Neural cell (in vitro differentiated cells): ENCODE measurements around the gene MLX. TPM values are rescaled to one million over a fixed set of nuclear protein-coding genes. Genes with fewer than 3 reads are reported as not detected.

ENCODE experiments used
- H2AFZ ChIP-seq: fragments of 200-600, 300-800 bp; sonication (generic), shearing (Covaris generic); 2 replicates; pipeline ENCODE4 v1.6.0; 2014; ENCODE audit warnings: low read depth, mild to moderate bottlenecking, antibody characterized with exemption, low read length, moderate library complexity
- H3F3A ChIP-seq: fragments of 200-600 bp; shearing (Covaris generic); 2 replicates; pipeline ENCODE4 v1.6.1; 2016; ENCODE audit warnings: mild to moderate bottlenecking, moderate library complexity, mixed read lengths, antibody characterized with exemption, low read length; ENCODE audit not compliant: insufficient read depth, poor library complexity, severe bottlenecking
- H3K27ac ChIP-seq: fragments of 200-600, 300-800 bp; sonication (generic), shearing (Covaris generic); 2 replicates; pipeline ENCODE4 v1.5.1; 2014; ENCODE audit warnings: mild to moderate bottlenecking, low read length, moderate library complexity
- H3K27me3 ChIP-seq: fragments of 300-800, 200-600 bp; sonication (generic), shearing (Covaris generic); 2 replicates; pipeline ENCODE4 v1.6.0; 2014; ENCODE audit warnings: mild to moderate bottlenecking, low read depth, low read length, moderate library complexity; ENCODE audit not compliant: insufficient read depth
- H3K36me3 ChIP-seq: fragments of 300-800, 200-600 bp; sonication (generic), shearing (Covaris generic); 2 replicates; pipeline ENCODE4 v1.5.1; 2014; ENCODE audit warnings: mild to moderate bottlenecking, antibody characterized with exemption, low read length, moderate library complexity; ENCODE audit not compliant: insufficient read depth
- H3K4me2 ChIP-seq: fragments of 300-800, 200-600 bp; sonication (generic), shearing (Covaris generic); 2 replicates; pipeline ENCODE4 v1.6.0; 2014; ENCODE audit warnings: mild to moderate bottlenecking, low read length
- H3K4me3 ChIP-seq: fragments of 300-800, 200-600 bp; sonication (generic), shearing (Covaris generic); 2 replicates; pipeline ENCODE4 v1.5.1; 2014; ENCODE audit warnings: mild to moderate bottlenecking, low read length, moderate library complexity
- H3K79me2 ChIP-seq: fragments of 200-600 bp; shearing (Covaris generic); replicated peaks from 2 replicates; pipeline ENCODE4 v1.6.0; 2014; ENCODE audit warnings: mild to moderate bottlenecking, low read length, moderate library complexity; ENCODE audit not compliant: insufficient read depth
- H3K9ac ChIP-seq: fragments of 300-800, 200-600 bp; sonication (generic), shearing (Covaris generic); 2 replicates; pipeline ENCODE4 v1.6.1; 2016; ENCODE audit warnings: mild to moderate bottlenecking, low read length, mixed read lengths
- H3K9me2 ChIP-seq: fragments of 200-600 bp; shearing (Covaris generic); 2 replicates; pipeline ENCODE4 v1.6.1; 2016; ENCODE audit warnings: mild to moderate bottlenecking, low read length, mixed read lengths; ENCODE audit not compliant: insufficient read depth
- H3K9me3 ChIP-seq: fragments of 200-600, 300-800 bp; sonication (generic), shearing (Covaris generic); 2 replicates; pipeline ENCODE4 v1.6.1; 2016; ENCODE audit warnings: mild to moderate bottlenecking, mixed run types, low read length, moderate library complexity, mixed read lengths
- H4K20me1 ChIP-seq: fragments of 200-600 bp; shearing (Covaris generic); 2 replicates; pipeline ENCODE4 v1.6.1; 2016; ENCODE audit warnings: mild to moderate bottlenecking, mixed run types; ENCODE audit not compliant: insufficient read depth
- CTCF ChIP-seq: fragments of 450-650 bp; IDR thresholded peaks from 2 replicates; pipeline ENCODE4 v1.5.1; 2014; ENCODE audit warnings: antibody characterized with exemption, mild to moderate bottlenecking, moderate library complexity; ENCODE audit not compliant: poor library complexity, severe bottlenecking
- EP300 ChIP-seq: fragments of 450-650 bp; conservative IDR thresholded peaks from 2 replicates; pipeline ENCODE4 v1.6.1; 2014; ENCODE audit warnings: antibody characterized with exemption, mild to moderate bottlenecking, moderate library complexity; ENCODE audit not compliant: poor library complexity, severe bottlenecking
- EZH2 ChIP-seq: fragments of 200-600, 300-800 bp; shearing (Covaris generic), sonication (generic); IDR thresholded peaks from 2 replicates; pipeline ENCODE4 v1.6.1; 2014; ENCODE audit warnings: antibody characterized with exemption, low read length, borderline replicate concordance, mild to moderate bottlenecking; ENCODE audit not compliant: insufficient read depth, poor library complexity, severe bottlenecking
- MXI1 ChIP-seq: fragments of 450-650 bp; conservative IDR thresholded peaks from 2 replicates; pipeline ENCODE4 v1.6.1; 2014; ENCODE audit warnings: antibody characterized with exemption, mild to moderate bottlenecking; ENCODE audit not compliant: poor library complexity, severe bottlenecking
- POLR2AphosphoS5 ChIP-seq: IDR thresholded peaks from 2 replicates; pipeline ENCODE4 v1.6.1; 2012
- RAD21 ChIP-seq: fragments of 450-650 bp; conservative IDR thresholded peaks from 2 replicates; pipeline ENCODE4 v1.6.1; 2014; ENCODE audit warnings: antibody characterized with exemption, mild to moderate bottlenecking, moderate library complexity
- REST ChIP-seq: IDR thresholded peaks from 2 replicates; pipeline ENCODE4 v1.6.1; 2012; ENCODE audit warnings: borderline replicate concordance
- SMC3 ChIP-seq: fragments of 450-650 bp; conservative IDR thresholded peaks from 2 replicates; pipeline ENCODE4 v1.6.1; 2014; ENCODE audit warnings: antibody characterized with exemption, mild to moderate bottlenecking, moderate library complexity; ENCODE audit not compliant: poor library complexity
- TAF1 ChIP-seq: IDR thresholded peaks from 2 replicates; pipeline ENCODE4 v1.6.1; 2012; ENCODE audit warnings: low read depth
- polyA plus RNA-seq: library from polyadenylated mRNA; depleted of rRNA; stranded (reverse); fragments of >200 nt; gene quantifications from 2 replicates; pipeline ENCODE4 v1.2.3, GENCODE V29; 2014

MLX gene
- polyA plus RNA-seq, 1 donor from 2014 or later: 47.2 TPM

DNA sequence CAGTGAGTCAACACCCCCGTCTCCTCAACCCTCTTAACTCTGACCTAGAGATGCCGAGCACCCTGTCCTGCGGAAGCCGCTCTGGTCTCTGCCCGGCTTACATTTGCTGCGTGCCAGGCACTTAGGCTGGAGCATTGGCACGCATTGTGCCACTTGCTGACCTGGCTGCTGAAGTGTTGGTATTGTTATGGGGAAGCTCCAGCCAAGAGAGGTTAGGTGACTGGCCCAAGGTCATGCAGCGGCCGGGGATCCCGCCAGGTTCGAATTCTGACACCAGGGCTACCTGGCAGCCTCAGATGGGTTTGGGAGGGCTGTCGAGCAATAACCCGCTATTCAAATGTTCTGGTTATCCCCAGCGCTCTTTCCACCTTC lies 19.2 kb upstream of the MLX start:
- Histone ChIP-seq H3K27me3 (no peaks in the 10 kb centered on the region), H3K9me2 (no peaks in the 10 kb centered on the region), H3K9ac (no peak overlapping the region), H3K27ac (no peak overlapping the region), H3K36me3 (no peaks in the 10 kb centered on the region), H3F3A (no peaks in the 10 kb centered on the region), H2AFZ (no peak overlapping the region), H3K4me3 (no peak overlapping the region), H3K4me2 (no peak overlapping the region), H3K9me3 (no peaks in the 10 kb centered on the region), H3K79me2 (no peaks in the 10 kb centered on the region), H4K20me1 (no peaks in the 10 kb centered on the region)
- TF ChIP-seq TAF1 (no peak), CTCF (no peak), REST (no peak), MXI1 (no peak), EP300 (no peak), RAD21 (no peak), SMC3 (no peak), EZH2 (no peak), POLR2AphosphoS5 (no peak)

DNA sequence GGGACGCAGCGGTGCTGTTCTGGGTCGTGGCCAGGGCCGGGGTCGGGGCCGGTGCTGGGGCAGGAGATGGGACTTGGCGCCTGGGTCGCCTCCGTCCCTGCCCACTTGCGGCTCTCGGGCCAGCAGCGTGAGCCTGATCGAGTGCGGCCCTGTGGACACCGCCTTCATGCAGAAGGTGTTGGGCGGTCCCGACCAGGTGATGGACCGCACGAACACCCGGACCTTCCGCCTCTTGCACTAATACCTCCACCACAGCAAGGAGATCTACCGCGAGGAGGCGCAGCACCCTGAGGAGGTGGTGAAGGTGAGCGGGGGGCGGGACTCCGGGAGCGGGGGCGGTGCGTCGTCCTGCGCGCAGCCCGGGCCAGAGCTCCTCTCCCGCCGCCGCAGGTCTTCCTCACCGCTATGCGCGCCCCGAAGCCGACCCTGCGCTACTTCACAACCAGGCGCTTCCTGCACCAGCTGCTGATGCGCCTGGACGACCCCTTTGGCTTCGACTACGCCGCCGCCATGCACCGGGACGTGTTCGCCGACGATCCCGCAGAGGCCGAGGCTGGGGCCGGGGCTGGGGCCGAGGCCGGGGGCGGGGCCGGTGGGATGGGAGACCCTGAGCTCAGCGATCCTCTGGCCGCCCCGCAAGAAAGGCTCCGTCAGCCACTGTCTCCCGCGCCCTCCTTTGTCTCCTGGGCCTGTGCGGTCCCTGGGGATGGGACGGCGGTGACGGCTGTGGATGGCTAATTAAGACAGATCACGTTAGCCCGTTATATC lies 18.6 kb upstream of the MLX start:
- Histone ChIP-seq H2AFZ (no peak overlapping the region), H3K27ac (no peak overlapping the region), H3K4me2 (no peak overlapping the region), H3K4me3 (peak overlapping the region; percentile 50), H3K9ac (no peak overlapping the region), H3K27me3 (no peaks in the 10 kb centered on the region), H3K36me3 (no peaks in the 10 kb centered on the region), H3K9me3 (no peaks in the 10 kb centered on the region), H4K20me1 (no peaks in the 10 kb centered on the region), H3F3A (no peaks in the 10 kb centered on the region), H3K9me2 (no peaks in the 10 kb centered on the region), H3K79me2 (no peaks in the 10 kb centered on the region)
- TF ChIP-seq CTCF (no peak), EZH2 (no peak), RAD21 (no peak), SMC3 (no peak), REST (no peak), TAF1 (no peak), POLR2AphosphoS5 (no peak), EP300 (no peak), MXI1 (no peak)
